ENCODE results near the gene DNAJC28. TPM values are rescaled to one million over a fixed set of nuclear protein-coding genes. Genes with fewer than 3 reads are reported as not detected.

Gene DNAJC28
- total and polyA plus RNA-seq, 2 experiments from 2014 or later = 1.2 to 3.8 TPM

DNA sequence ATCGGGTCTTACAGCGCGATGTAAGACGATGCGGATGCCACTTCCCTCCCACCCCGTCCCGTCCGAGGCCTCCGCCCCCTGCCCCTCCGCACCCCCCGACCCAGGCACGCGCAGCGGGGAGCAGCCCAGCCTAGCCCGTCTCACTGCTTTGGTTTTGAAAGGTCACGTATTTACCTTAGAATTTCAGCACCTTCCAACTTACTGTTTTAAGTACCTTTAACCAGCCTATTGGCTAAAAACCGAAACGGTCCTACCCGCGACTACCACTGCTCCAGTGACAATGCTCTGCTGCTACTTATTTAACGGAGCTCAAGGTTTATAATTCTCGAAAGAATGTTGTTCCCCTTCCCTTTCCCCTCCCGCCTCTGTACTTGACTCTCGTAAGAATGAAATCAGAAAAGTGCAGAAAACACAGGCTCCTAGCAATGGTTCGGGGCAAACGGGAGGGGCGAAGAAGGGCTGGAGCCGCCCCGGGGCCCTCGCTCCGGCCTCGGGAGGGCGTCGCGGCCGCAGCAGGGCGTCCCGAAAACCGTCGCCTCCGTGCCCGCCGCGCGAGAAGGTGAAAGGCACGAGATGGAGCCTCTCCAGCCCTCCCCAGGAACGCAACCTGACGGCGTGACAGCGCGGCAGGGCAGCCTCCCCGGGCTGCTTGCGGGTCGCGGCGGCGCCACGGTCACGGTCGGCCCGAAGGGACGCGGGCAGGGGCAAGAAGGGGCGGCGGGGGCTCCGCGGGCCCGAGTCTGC lies 12.4 kb downstream of the DNAJC28 start:
- DNase-seq (ENCODE audit: low spot score) = peak; percentile 65
- Histone ChIP-seq H3K9me2 (replicated peaks; ENCODE audit: insufficient read depth) (no peaks in the 10 kb centered on the region), H3K27ac (peak overlapping the region; percentile 92), H3K4me1 (ENCODE audit: insufficient read depth) (peaks cover 7% of the 10 kb centered on the region), H3K79me2 (peaks cover 44% of the 10 kb centered on the region), H3K36me3 (replicated peaks; ENCODE audit: insufficient read depth, low read depth) (no peaks in the 10 kb centered on the region), H2AFZ (peak overlapping the region; percentile 95), H3K4me3 (peak overlapping the region; percentile 80), H3K4me2 (peak overlapping the region; percentile 83), H4K20me1 (ENCODE audit: insufficient read depth, poor library complexity, severe bottlenecking) (peaks cover 6% of the 10 kb centered on the region), H3K9me3 (ENCODE audit: low read depth) (no peaks in the 10 kb centered on the region), H3K27me3 (no peaks in the 10 kb centered on the region)
- 2% methylated on average over 37 of the region's 68 CpGs for WGBS (ENCODE audit: low lambda C conversion rate, missing lambda C conversion rate)
- TF ChIP-seq, protein P1, sequence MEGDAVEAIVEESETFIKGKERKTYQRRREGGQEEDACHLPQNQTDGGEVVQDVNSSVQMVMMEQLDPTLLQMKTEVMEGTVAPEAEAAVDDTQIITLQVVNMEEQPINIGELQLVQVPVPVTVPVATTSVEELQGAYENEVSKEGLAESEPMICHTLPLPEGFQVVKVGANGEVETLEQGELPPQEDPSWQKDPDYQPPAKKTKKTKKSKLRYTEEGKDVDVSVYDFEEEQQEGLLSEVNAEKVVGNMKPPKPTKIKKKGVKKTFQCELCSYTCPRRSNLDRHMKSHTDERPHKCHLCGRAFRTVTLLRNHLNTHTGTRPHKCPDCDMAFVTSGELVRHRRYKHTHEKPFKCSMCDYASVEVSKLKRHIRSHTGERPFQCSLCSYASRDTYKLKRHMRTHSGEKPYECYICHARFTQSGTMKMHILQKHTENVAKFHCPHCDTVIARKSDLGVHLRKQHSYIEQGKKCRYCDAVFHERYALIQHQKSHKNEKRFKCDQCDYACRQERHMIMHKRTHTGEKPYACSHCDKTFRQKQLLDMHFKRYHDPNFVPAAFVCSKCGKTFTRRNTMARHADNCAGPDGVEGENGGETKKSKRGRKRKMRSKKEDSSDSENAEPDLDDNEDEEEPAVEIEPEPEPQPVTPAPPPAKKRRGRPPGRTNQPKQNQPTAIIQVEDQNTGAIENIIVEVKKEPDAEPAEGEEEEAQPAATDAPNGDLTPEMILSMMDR (IDR thresholded peaks at IDR 0.05; ENCODE audit: poor library complexity) = peak; percentile 8
- peak; percentile 19 for TF ChIP-seq EZH2 (IDR thresholded peaks at IDR 0.05; ENCODE audit: borderline replicate concordance)
- TF ChIP-seq EZH2phosphoT487 (IDR thresholded peaks at IDR 0.05; ENCODE audit: low read depth, severe bottlenecking, unreplicated experiment) = no peak

DNA sequence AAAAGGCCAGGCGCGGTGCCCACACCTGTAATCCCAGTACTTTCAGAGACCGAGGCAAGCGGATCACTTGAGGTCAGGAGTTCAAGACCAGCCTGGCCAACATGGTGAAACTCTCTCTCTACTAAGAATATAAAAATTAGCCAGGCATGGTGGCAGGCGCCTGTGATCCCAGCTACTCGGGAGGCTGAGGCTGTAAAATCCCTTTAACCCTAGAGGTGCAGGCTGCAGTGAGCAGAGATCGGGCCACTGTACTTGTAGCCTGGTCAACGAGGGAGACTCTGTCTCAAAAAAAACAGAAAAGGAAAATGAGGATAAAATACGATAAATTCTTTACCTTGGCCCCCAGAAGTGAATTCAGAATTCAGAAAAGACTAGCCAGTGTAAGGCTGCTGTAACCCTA lies 13.3 kb downstream of the DNAJC28 start:
- DNase-seq (ENCODE audit: low spot score) = no peak
- Histone ChIP-seq H2AFZ (peak overlapping the region; percentile 95), H3K4me2 (peak overlapping the region; percentile 83), H3K4me3 (peak overlapping the region; percentile 80), H3K9me2 (replicated peaks; ENCODE audit: insufficient read depth) (no peaks in the 10 kb centered on the region), H4K20me1 (ENCODE audit: insufficient read depth, poor library complexity, severe bottlenecking) (peaks cover 6% of the 10 kb centered on the region), H3K27ac (peak overlapping the region; percentile 92), H3K36me3 (replicated peaks; ENCODE audit: insufficient read depth, low read depth) (no peaks in the 10 kb centered on the region), H3K27me3 (no peaks in the 10 kb centered on the region), H3K9me3 (ENCODE audit: low read depth) (no peaks in the 10 kb centered on the region), H3K79me2 (peaks cover 53% of the 10 kb centered on the region), H3K4me1 (ENCODE audit: insufficient read depth) (peaks cover 7% of the 10 kb centered on the region)
- no peak for TF ChIP-seq EZH2 (IDR thresholded peaks at IDR 0.05; ENCODE audit: borderline replicate concordance)
- TF ChIP-seq EZH2phosphoT487 (IDR thresholded peaks at IDR 0.05; ENCODE audit: low read depth, severe bottlenecking, unreplicated experiment) = no peak
- 55% methylated on average over 9 of the region's 9 CpGs for WGBS (ENCODE audit: low lambda C conversion rate, missing lambda C conversion rate)

DNA sequence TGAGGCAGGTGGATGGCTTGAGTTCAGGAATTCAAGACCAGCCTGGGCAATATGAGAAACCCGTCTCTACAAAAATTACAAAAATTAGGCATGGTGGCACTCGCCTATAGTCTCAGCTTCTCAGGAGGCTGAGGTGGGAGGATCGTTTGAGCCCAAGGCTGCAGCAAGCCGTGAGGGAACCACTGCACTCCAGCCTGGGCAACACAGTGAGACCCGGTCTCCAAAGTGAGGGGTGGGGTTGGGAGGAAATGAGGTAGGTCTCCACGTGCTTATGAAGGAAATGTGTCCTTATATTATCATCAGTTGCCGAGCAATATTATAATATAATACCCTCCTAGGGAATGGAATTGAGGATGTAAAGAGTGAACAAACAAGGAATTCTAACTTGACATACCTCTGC lies 14.4 kb downstream of the DNAJC28 start:
- H3K4me1 ChIP-seq (ENCODE audit: insufficient read depth) = peaks cover 7% of the 10 kb centered on the region
- H4K20me1 ChIP-seq (ENCODE audit: insufficient read depth, poor library complexity, severe bottlenecking) = peaks cover 6% of the 10 kb centered on the region
- peaks cover 64% of the 10 kb centered on the region for H3K79me2 ChIP-seq
- H3K27ac ChIP-seq = no peak overlapping the region
- TF ChIP-seq, protein P1 (IDR thresholded peaks at IDR 0.05; ENCODE audit: poor library complexity) = no peak
- TF ChIP-seq EZH2 (IDR thresholded peaks at IDR 0.05; ENCODE audit: borderline replicate concordance) (no peak), EZH2phosphoT487 (IDR thresholded peaks at IDR 0.05; ENCODE audit: low read depth, severe bottlenecking, unreplicated experiment) (no peak)
- H3K27me3 ChIP-seq = no peaks in the 10 kb centered on the region
- H3K36me3 ChIP-seq (replicated peaks; ENCODE audit: insufficient read depth, low read depth) = no peaks in the 10 kb centered on the region
- H3K9me3 ChIP-seq (ENCODE audit: low read depth) = no peaks in the 10 kb centered on the region
- H3K9me2 ChIP-seq (replicated peaks; ENCODE audit: insufficient read depth) = no peaks in the 10 kb centered on the region
- H3K4me2 ChIP-seq = no peak overlapping the region
- WGBS (ENCODE audit: low lambda C conversion rate, missing lambda C conversion rate) = 94% methylated on average over 7 of the region's 7 CpGs
- no peak for DNase-seq (ENCODE audit: low spot score)
- H2AFZ ChIP-seq = no peak overlapping the region
- no peak overlapping the region for H3K4me3 ChIP-seq

DNA sequence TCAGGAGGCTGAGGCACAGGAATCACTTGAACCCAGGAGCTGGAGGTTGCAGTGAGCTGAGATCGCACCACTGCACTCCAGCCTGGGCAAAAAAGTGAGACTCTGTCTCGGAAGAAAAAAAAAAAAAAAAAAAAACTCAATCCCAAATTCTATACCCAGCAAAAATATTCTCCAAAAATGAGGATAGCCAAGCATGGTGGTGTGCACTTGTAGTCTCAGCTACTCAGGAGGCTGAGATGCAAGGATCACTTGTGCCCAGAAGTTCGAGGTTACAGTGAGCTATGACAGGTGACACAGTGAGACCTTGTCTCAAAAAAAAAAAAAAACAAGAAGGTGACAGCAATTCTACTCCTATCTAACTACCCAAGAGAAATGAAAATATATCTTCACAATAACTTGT lies 18.2 kb downstream of the DNAJC28 start:
- H3K4me3 ChIP-seq = no peak overlapping the region
- no peak for TF ChIP-seq EZH2 (IDR thresholded peaks at IDR 0.05; ENCODE audit: borderline replicate concordance)
- TF ChIP-seq, protein P1 (IDR thresholded peaks at IDR 0.05; ENCODE audit: poor library complexity) = no peak
- TF ChIP-seq EZH2phosphoT487 (IDR thresholded peaks at IDR 0.05; ENCODE audit: low read depth, severe bottlenecking, unreplicated experiment) = no peak
- 97% methylated on average over 3 of the region's 3 CpGs for WGBS (ENCODE audit: low lambda C conversion rate, missing lambda C conversion rate)
- H3K36me3 ChIP-seq (replicated peaks; ENCODE audit: insufficient read depth, low read depth) = no peaks in the 10 kb centered on the region
- H4K20me1 ChIP-seq (ENCODE audit: insufficient read depth, poor library complexity, severe bottlenecking) = peaks cover 17% of the 10 kb centered on the region
- no peak overlapping the region for H3K27ac ChIP-seq
- peaks cover 93% of the 10 kb centered on the region for H3K79me2 ChIP-seq
- no peak overlapping the region for H3K4me2 ChIP-seq
- no peak overlapping the region for H2AFZ ChIP-seq
- DNase-seq (ENCODE audit: low spot score) = no peak
- no peaks in the 10 kb centered on the region for H3K9me2 ChIP-seq (replicated peaks; ENCODE audit: insufficient read depth)
- H3K4me1 ChIP-seq (ENCODE audit: insufficient read depth) = peaks cover 4% of the 10 kb centered on the region
- no peaks in the 10 kb centered on the region for H3K27me3 ChIP-seq
- H3K9me3 ChIP-seq (ENCODE audit: low read depth) = no peaks in the 10 kb centered on the region

All from hepatocyte (in vitro differentiated cells).